ENCODE results near the gene SLC41A3.
"Not testable (repeated sequence)": the region's sequence is repeated elsewhere in the genome, so short reads cannot be mapped to it uniquely, and the experiment has no call there.

SLC41A3 gene

GRCh38 chr3:125960456-125961288 is 123.3 kb downstream of the SLC41A3 start:
- H3K4me3 ChIP-seq (ENCODE audit: low read depth, low read length), result no peak overlapping the region
- no peak for DNase-seq (ENCODE audit: low read depth)
- no peak for TF ChIP-seq CTCF (IDR thresholded peaks at IDR 0.05; ENCODE audit: control insufficient read depth, extremely low read depth, insufficient read depth)

- no peak for DNase-seq (ENCODE audit: low read depth)
- TF ChIP-seq CTCF (IDR thresholded peaks at IDR 0.05; ENCODE audit: control insufficient read depth, extremely low read depth, insufficient read depth), result no peak
- no peak overlapping the region for H3K4me3 ChIP-seq (ENCODE audit: low read depth, low read length)
Observed at GRCh38 chr3:125960066-125960424, 123.9 kb downstream of the SLC41A3 start.

- no peak overlapping the region for H3K4me3 ChIP-seq (ENCODE audit: low read depth, low read length)
- no peak for TF ChIP-seq CTCF (IDR thresholded peaks at IDR 0.05; ENCODE audit: control insufficient read depth, extremely low read depth, insufficient read depth)
- no peak for DNase-seq (ENCODE audit: low read depth)
Observed at GRCh38 chr3:125959317-125960065, 124.4 kb downstream of the SLC41A3 start.

- no peak overlapping the region for H3K4me3 ChIP-seq (ENCODE audit: low read depth, low read length)
- TF ChIP-seq CTCF (IDR thresholded peaks at IDR 0.05; ENCODE audit: control insufficient read depth, extremely low read depth, insufficient read depth), result no peak
- no peak for DNase-seq (ENCODE audit: low read depth)
Observed at GRCh38 chr3:125958511-125959316, 125.2 kb downstream of the SLC41A3 start.

GRCh38 chr3:125957674-125958510 is 126.0 kb downstream of the SLC41A3 start:
- DNase-seq (ENCODE audit: low read depth), result no peak
- no peak for TF ChIP-seq CTCF (IDR thresholded peaks at IDR 0.05; ENCODE audit: control insufficient read depth, extremely low read depth, insufficient read depth)
- H3K4me3 ChIP-seq (ENCODE audit: low read depth, low read length), result no peak overlapping the region

- not testable (repeated sequence) for DNase-seq (ENCODE audit: low read depth); H3K4me3 ChIP-seq (ENCODE audit: low read depth, low read length)
Observed at GRCh38 chr3:125957020-125957419, 126.9 kb downstream of the SLC41A3 start.

All from LNCaP clone FGC (cell line).